HK-2 (cell line): ENCODE data around the gene SIGMAR1.

Experiments used
- DNase-seq: peaks from one replicate; pipeline ENCODE4 v3.0.0-alpha.2; 2018; ENCODE audit not compliant: unreplicated experiment

Gene SIGMAR1

DNA sequence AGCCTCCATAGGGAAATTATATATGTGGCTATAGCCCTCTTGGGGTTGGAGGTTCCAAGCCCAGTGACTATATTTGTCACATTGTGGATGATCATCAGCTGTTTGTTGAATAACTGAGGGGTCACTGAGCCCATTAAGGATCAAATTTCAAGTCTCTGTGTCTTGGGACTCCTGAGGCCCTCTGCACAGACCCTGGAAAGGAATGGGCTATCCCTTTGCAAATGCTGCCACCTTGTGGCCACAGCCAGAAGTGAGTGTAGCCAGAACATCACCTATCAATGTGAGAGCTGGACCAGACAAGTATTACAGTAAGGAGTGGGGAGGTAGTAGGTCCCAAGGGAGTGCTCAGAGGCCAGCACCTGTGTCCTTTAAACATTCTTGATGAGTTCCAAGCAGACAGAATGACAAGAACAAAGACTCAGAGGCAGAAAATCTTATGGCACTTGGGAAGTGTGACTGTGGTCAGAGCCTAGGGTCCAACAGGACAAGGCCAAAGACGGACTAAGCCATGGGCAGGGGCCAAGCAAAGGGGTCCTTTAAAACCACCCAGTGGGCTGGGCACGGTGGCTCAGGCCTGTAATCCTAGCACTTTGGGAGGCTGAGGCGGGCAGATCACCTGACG lies 33.9 kb downstream of the SIGMAR1 start:
- DNase-seq: peak; percentile 59

DNA sequence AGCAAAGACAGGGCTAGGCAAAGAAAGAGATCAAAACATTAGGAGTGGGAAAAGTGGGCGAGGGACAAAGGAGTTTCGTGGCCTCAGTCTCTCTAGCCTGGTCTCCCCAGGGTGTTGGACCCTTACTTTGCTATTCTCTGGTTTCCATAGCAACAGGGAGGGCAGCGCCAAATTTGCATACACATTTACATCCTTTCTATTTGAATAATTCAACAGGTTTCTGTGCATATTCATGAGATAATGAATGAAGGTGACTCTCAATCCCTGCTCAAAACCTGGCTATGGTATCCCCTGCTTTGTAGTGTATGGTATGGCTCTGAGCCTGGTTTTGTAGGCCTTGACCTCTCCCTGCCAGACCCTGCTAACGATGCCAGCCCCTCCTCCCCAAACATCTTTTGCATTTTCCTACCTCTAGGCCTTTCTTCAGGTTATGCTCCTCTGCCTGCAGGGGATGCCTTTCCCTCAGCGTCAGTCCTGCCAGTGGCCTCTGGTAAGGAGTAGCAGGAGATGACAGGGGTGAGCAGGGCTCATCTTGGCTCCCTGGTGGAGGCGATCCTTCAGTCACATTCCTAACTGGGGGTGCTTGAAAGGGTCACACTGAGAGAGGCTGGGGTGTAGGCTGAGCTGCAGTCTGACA lies 35.5 kb downstream of the SIGMAR1 start:
- no peak for DNase-seq

DNA sequence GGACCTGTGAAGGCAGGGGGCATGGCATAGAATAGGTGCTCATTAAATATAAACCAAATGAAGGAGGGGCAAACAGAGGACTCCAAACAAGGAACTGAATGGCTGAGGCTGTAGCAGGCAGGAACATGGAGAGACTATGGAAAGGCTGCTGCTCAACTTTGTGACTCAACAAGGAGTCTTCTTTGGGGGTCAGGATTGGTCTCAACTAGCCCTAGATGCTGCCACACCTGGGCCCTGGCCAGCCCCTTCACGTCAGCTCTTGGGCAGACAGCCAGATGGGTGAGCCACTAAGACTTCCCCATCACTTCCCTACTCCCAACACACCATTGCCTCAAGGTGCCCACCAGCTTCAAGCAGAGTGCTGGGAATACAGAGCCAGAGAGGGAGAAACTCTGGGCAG lies 36.7 kb downstream of the SIGMAR1 start:
- no peak for DNase-seq

DNA sequence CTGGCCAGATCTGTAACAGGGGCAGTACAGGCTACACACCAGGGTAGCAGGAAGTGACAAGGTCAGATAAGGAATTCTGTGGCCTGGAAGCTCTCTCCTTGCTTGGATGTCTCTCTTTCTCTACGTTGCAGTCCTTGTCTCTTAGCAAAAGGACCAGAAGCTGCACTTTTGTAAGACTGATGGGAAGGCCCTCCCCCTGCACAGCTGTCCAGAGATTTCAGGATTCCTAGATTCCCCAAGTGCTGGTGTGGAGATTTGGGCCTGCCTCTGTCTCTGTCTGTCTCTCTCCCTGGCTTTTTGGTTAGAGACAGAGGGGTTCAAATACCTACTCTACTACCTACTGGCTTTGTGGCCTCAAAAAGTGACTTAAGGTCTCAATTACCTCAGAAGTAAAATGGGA lies 38.0 kb downstream of the SIGMAR1 start:
- DNase-seq: no peak

DNA sequence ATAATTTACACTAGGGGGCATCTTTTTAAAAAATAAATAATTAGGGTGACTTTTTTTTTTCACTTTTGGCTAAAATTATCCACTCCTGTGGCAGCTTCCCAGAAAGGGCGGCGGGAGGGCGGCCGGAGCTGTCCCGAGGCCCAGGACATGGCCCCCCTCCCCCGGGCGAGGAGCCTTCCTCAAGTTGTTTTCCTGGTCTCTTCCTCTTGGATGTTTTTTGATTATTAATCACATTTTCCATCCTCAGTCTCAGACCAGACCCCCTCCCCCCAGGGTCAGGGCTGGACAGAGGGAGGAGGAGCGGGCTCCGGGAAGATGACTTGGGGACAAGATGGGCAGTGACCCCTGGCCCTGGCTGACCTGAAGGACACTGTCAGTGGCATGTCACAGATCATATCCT lies 43.4 kb downstream of the SIGMAR1 start:
- DNase-seq: no peak

DNA sequence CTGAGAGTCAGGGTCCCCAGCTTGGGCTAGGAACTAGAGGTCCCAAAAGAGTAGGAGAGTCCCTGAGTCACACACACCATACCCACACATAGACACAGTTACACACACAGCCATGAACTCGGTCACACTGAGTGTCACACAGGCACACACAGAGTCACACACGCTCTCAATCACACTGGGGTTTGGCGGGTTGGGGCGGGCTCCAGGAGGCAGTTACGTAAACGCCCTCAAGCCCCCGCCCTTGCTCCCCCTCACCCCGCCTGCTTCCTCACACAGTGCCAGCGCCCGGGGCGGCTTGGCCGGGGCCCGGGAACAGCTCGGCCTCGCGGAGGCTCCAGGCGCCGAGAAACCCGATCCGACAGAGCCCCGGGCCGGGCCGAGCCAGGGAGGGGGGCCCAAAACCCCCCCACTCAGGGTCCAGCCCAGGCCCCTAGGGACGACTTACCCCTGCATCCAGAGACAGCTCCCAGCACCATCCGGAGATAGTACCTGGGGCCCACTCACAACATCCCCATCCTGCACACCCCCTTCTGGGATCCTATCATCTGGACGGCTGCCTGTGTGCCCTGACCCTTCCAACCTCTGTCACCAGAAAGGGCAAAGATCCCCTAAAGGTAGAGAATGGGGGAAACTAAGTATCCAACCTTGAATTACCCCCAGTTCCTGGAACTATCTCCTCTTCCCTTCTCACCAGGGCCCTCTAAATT lies 44.5 kb downstream of the SIGMAR1 start:
- no peak for DNase-seq

DNA sequence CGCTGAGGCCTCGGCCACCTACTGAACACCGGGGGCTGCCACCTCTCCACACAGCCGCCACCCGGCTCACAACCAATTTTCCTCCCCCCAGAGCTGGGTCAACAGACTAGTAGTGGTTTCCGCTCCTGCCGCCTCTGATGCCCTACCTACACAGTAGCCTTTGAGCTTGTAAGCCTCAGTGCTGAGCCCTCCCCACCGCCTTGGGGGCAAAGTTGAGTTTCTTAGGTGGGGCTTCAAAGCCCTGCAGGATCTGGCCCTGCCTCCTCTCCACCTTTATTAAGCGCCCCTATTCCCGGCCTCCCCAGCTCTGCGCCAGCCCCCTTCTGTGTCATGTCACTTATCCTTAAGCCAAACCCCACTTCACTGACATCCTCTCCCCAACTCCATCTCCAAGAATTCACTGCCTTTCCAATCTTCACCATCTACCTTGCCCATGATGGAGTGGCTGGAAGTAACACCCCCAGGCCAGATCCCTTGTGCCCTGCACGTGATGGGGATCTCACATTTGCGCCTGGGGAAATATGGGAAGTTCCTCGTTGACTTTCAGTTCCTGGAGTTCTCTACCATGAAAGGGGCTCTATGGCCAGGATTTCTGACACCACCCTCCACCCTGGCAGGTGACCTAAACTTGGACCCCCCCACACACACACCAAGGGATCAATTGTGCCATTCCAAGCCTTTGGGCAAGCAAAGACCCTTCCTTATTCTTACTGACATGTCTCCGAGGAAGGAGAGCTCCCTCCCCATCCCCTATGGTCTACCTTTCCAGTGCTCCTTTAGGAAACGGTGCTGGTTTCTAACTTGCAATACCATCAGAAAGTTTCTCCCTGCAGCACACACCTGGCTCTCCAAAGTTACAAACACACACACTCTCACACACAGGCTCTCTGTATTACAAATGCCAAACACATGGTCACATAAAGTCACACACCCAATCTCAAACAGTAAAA lies 45.4 kb downstream of the SIGMAR1 start:
- no peak for DNase-seq

DNA sequence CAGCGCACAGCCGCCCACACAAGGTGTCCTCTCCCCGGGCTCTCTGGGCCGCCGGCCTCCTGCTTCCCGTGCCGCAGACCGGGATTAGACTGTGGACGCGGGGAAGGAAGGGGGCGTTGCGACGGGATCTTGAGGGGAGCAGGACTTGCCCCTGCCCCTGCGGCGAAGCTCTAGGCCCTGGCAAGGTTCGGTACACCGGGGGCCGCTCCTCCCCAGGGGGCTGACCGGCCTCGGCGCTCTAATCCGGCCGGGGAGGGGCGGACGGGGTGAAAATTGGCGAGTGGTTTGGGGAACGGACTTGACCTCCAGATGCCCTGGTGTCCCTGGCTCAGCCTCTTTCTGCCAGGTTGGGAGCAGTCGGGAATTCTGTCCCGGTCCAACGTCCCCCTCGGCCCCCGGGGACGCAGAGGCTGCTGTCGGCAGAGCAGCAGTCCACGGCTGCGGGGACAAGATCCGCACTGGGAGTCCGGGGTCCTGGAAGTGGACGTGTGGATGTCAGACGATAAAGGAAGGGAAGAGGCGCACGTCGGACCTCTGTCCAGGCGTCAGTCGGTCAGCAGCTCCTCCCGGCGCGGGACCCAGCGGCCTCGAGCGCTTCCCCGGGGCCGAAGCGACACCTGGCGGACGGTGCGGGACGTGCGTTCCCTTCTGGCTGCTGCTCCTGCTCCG lies 46.2 kb downstream of the SIGMAR1 start:
- peak; percentile 81 for DNase-seq

DNA sequence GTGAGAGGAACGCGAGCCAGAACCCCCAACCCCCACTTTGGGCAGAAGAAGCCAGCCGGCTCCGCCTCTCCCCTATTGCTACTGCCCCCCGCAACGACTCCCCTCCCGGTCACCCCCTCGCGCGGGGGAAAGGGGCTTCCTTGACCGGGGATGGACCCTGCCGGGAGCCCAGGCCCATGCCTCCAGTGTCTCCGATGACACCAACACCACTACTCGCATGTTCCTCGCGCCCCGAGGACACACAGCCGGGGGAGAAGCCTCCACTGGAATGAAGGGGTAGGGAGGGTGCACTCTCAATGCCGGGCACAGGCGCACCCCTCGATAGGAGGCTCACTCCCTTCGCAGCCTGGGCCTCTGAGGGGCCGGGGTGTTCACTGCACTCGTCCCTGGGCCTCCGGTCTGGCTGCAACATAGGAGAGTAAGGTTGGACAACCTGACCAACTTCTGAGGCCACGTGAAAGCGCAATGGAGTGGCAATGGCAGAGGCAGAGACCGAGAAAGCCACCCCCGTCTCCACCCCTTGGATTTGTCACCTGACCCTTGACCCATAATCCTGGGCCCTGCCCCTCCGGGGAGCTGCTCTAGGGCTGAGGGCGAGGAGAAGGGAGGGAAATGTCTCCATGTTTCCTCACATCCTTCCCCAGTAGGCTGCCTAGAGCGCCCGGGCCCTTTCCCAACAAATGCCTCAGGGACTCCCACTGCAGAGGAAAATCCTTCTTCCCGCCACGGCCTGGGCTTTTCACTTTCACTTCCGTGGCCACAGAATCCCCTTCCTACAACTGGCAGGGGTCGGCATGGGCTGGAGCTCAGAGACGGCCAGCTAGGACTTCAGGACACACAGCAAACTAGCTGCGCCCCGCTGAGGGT lies 47.0 kb downstream of the SIGMAR1 start:
- DNase-seq: no peak

DNA sequence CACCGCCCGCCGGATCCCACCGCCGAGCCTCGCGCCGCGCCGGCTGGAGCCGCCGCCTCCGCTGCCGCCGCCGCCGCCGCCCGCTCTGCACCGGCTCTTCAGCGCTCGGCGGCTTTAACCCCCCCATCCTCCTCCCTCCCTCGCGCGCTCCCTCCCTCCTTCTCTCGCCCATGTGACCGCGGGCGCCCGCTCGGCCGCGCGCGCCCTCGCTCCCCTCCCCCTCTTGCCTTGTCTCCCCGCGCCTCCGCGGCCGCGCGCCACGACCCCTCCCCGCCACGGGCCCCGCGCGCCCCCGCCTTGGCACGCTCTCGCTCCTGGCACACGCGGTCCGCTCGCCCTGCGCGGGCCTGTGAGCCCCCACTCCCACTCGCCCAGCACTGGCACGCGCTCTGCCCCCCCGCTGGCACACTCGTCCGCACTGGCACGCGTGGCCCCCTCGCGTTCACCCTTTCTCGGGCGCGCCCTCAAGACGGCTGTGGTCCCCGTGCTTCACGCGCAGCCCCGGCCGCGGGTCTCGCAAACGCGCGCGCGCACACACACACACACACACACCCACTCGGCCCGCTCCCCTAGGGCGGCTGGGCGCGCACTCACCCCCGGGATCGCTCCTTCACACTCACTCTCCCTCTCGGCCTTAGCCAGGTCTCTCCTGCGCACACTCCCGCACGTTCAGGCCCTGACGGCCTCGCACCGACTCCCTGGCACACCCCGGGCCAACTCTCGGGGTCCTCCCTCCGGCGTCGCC lies 47.8 kb downstream of the SIGMAR1 start, which contains the start of gene CNTFR:
CNTFR (minus strand) TSS at position 89 of the 745 bp plus-strand sequence. CDS start 20,743 bp downstream, outside the sequence.
- DNase-seq: no peak

DNA sequence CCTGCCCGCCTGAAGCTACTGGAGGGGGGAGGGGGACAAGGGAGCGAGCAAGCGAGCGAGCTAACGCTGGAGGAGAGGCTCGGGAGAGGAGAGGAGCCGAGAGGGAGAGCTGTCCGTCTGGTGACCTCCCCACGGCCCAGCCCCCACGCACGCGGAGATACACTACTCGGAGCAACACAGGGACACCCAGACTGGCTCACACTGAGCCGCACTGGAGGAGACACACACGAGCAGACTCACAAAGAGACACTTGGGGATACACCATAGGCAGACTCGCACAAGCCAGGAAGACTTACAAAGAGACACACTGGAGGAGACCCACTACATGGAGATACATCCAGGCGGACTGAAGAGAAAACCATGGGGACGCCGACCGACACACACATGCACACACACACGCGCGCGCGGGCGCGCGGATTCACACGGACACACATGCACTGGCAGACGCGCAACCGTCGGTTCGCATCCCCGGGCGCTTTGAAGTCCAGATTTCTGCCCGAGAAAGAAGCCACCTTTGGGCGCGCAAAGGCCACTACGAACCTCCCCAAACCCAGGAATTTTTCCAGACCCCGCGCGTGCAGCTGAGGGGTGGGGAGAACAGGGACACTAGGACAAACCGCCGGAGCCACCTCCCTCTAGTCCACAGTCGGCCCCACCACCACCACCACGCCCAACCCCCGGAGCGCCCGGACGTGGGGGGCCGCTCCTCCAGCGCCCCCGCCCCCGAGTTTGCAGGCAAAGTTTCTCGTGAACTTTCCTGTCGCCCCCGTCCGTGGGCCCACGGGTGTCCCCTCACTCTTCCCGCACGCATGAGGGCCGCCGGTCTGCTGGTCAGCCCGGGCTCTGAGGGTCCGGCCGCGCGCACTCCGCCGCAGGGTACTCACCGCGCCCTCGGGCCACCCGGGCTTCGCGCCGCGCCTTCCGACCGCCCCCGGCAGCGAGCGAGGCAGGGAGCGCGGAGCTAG lies 48.6 kb downstream of the SIGMAR1 start:
- no peak for DNase-seq

DNA sequence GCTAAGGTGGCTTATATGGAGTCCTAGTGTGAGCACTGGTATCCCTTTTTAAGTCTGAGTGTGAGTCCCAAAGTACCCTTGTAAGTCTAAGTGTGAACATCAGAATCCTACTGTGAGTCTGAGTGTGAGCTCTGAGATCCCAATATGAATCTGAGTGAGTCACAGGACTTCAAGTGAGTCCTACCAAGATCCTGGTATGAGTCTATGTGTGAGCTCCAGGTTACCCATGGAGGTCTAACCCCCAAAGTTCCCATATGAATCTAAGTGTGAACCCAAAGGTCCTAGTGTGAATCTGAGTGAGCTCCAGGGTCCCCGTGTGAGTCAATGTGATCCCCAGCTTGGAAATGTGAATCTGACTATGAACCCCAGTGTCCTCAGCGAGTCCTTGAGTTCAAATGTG lies 50.3 kb downstream of the SIGMAR1 start:
- DNase-seq: no peak

DNA sequence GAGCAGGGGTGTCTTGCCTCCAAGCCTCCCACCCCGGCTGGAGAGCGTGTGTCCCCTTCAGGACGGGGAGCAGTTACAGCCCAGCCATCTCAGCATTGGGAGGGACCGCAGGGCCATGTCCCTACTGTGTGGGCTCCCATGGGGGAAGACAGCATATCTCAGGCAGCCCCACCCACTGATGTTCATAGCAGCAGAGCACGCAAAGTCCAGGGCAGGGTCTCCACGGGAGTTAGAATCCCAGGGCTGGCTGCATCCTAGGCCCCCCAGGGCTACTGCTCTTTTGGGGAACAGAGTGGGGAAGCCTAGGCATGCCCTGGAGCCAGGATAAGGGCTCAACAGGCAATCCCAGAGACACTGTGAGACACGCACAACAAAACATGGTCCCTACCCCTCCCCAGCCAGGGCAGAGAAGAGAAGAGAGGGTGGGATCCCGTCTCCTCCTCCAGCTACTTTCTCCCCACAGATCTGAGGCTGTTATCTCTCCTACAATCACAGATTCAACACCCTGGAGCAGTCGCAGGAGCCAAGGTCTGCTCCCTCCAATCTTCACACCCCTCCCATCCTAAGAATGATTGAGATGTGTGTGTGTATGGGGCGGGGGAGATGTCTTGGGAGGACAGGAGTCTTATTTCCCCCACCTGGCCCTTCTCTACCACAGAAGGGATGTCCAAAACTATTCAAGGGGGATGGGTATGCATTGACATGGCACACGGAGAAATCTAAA lies 51.5 kb downstream of the SIGMAR1 start:
- no peak for DNase-seq

DNA sequence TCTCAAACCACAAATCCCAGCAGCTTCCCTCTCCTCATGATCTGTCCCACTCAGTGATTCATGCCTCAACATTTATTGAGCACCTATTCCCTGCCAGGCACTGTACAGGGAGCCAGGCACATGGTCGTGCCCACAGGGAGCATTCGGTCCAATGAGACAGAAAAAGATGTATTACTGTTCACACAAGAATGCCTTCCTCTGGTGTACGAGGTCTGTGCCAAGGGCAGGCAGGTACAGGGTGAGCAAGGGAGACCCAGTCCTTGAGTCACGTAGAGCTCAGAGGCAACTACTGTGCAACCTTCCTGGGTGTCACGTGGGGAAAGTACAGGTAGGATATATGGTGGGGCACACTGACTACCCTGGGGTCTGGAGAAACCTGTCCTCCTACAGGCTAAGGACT lies 52.6 kb downstream of the SIGMAR1 start:
- DNase-seq: no peak
